HG03469 (cell line): ENCODE results near the gene WASHC1.
"Not testable (repeated sequence)": the region's sequence is repeated elsewhere in the genome, so short reads cannot be mapped to it uniquely, and the experiment has no call there.

Source experiments
- ATAC-seq: cut with Tn5 transposase; IDR thresholded peaks from one replicate; pipeline ENCODE4 v1.9.1; 2021; ENCODE audit warnings: mild to moderate bottlenecking, moderate library complexity, moderate number of reproducible peaks; ENCODE audit not compliant: unreplicated experiment

Gene WASHC1

DNA sequence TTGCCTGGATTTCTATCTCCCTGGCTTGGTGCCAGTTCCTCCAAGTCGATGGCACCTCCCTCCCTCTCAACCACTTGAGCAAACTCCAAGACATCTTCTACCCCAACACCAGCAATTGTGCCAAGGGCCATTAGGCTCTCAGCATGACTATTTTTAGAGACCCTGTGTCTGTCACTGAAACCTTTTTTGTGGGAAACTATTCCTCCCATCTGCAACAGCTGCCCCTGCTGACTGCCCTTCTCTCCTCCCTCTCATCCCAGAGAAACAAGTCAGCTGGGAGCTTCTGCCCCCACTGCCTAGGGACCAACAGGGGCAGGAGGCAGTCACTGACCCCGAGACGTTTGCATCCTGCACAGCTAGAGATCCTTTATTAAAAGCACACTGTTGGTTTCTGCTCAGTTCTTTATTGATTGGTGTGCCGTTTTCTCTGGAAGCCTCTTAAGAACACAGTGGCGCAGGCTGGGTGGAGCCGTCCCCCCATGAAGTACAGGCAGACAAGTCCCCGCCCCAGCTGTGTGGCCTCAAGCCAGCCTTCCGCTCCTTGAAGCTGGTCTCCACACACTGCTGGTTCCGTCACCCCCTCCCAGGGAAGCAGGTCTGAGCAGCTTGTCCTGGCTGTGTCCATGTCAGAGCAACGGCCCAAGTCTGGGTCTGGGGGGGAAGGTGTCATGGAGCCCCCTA is 15.0 kb downstream of the WASHC1 start:
- ATAC-seq: not testable (repeated sequence)

DNA sequence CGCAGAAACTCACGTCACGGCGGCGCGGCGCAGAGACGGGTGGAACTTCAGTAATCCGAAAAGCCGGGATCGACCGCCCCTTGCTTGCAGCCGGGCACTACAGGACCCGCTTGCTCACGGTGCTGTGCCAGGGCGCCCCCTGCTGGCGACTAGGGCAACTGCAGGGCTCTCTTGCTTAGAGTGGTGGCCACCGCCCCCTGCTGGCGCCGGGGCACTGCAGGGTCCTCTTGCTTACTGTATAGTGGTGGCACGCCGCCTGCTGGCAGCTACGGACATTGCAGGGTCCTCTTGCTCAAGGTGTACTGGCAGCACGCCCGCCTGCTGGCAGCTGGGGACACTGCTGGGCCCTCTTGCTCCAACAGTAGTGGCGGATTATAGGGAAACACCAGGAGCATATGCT is 18.1 kb downstream of the WASHC1 start:
- ATAC-seq: not testable (repeated sequence)

DNA sequence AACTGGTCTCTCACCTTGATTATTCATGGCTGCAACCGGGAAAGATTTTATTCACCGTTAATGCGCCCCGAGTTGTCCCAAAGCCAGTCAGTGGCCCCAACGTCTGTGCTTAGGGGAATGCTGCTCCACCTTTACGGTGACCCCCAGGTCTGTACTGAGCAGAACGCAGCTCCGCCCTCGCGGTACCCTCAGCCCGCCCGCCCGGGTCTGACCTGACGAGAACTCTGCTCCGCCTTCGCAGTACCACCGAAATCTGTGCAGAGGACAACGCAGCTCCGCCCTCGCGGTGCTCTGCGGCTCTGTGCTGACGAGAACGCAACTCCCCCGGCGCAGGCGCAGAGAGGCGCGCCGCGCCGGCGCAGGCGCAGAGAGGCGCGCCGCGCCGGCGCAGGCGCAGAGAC is 18.6 kb downstream of the WASHC1 start:
- ATAC-seq: not testable (repeated sequence)

DNA sequence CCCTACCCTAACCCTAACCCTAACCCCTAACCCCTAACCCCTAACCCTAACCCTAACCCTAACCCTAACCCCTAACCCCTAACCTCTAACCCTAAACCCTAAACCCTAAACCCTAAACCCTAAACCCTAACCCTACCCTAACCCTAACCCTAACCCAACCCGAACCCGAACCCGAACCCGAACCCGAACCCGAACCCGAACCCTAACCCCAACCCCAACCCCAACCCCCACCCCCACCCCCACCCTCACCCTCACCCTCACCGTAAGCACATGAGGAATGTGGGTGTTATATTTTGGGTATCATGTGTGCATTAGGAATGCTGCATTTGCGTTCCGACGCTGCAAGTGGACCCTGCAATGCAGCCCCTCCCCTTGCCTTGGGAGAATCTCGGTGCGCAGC is 19.0 kb downstream of the WASHC1 start:
- not testable (repeated sequence) for ATAC-seq
